ENCODE data around the gene GTPBP8. TPM values are rescaled to one million over a fixed set of nuclear protein-coding genes. Genes with fewer than 3 reads are reported as not detected.
A peak's percentile ranks its signal among the peaks of the same experiment; 100 is the strongest.

Gene GTPBP8
- total and polyA plus RNA-seq, 2 of the 13 experiments (the other 11 are each of a cell fraction or from before 2014, with no cell fraction given): 12.5 to 16.7 TPM

DNA sequence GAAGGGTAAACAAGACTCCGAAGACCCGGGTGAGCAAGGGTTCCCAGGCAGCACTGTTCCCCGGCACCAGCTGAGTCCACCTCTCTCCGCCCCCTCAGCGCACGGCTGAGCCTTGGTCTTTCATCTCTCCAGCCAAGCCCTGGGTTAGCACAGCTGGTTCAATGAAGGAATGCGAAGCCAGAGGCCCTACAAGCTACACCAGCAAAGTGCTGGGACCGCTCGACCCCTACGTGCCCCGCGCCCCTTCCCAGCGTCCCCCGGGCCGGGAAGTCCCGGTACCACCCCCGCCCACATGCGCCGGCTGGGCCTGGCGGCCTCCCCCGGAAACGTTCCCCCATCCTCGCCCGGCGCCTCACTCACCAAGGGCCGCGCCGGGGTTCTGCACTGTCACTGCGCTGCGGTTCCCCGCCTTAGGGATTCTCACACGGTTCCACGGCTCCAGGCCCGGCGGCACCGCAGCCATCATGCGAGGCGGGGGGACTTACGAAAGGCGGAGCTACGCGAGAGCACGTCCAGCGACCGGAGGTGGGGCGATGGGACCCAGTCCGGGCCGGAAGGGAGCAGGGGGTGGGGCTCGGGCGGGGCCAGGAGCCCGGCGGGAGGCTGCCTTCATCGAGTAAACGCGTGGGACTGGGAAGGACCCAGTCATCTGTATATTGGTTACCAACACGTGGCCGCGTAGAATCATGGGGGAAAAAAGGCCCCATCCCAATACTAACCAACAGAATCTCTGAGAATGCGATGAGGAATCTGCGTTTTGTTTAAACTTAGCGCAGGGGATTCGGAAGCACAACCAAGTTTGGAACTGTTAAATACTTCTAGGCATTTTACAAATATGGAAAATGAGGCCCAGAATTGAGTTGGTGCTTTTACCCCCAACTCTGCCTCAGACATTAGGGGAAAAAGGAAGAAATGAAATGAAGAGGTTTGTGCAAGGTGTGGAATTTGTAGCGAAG, 28.7 kb downstream of the GTPBP8 start (continued):
- TF ChIP-seq GATAD1 (CRISPR knock-in tag; IDR thresholded peaks at IDR 0.05): peak; percentile 87
- TF ChIP-seq ZNF337 (CRISPR knock-in tag; IDR thresholded peaks at IDR 0.05; ENCODE audit: borderline replicate concordance, low read depth): 0 out of 2 replicates have a peak, but pooled peaks have one; percentile 40
- TF ChIP-seq, protein P1, sequence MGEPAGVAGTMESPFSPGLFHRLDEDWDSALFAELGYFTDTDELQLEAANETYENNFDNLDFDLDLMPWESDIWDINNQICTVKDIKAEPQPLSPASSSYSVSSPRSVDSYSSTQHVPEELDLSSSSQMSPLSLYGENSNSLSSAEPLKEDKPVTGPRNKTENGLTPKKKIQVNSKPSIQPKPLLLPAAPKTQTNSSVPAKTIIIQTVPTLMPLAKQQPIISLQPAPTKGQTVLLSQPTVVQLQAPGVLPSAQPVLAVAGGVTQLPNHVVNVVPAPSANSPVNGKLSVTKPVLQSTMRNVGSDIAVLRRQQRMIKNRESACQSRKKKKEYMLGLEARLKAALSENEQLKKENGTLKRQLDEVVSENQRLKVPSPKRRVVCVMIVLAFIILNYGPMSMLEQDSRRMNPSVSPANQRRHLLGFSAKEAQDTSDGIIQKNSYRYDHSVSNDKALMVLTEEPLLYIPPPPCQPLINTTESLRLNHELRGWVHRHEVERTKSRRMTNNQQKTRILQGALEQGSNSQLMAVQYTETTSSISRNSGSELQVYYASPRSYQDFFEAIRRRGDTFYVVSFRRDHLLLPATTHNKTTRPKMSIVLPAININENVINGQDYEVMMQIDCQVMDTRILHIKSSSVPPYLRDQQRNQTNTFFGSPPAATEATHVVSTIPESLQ (CRISPR knock-in tag; conservative IDR thresholded peaks at IDR 0.05): no peak
- TF ChIP-seq, protein P2, sequence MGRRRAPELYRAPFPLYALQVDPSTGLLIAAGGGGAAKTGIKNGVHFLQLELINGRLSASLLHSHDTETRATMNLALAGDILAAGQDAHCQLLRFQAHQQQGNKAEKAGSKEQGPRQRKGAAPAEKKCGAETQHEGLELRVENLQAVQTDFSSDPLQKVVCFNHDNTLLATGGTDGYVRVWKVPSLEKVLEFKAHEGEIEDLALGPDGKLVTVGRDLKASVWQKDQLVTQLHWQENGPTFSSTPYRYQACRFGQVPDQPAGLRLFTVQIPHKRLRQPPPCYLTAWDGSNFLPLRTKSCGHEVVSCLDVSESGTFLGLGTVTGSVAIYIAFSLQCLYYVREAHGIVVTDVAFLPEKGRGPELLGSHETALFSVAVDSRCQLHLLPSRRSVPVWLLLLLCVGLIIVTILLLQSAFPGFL (CRISPR knock-in tag; IDR thresholded peaks at IDR 0.05): no peak
- no peak for TF ChIP-seq PTBP1 (IDR thresholded peaks at IDR 0.05; ENCODE audit: low read depth, low read length, poor library complexity, severe bottlenecking)
- 0 out of 2 replicates have a peak, but pooled peaks have one; percentile 17 for TF ChIP-seq ZFAT (CRISPR knock-in tag; conservative IDR thresholded peaks at IDR 0.05)
- no peak for TF ChIP-seq ZNF251 (CRISPR knock-in tag; IDR thresholded peaks at IDR 0.05)
- TF ChIP-seq CENPT (CRISPR knock-in tag; IDR thresholded peaks at IDR 0.05; ENCODE audit: low read depth): no peak
- TF ChIP-seq CHD2 (IDR thresholded peaks at IDR 0.05; ENCODE audit: low read depth, low read length): peak; percentile 78
- TF ChIP-seq, protein P3, sequence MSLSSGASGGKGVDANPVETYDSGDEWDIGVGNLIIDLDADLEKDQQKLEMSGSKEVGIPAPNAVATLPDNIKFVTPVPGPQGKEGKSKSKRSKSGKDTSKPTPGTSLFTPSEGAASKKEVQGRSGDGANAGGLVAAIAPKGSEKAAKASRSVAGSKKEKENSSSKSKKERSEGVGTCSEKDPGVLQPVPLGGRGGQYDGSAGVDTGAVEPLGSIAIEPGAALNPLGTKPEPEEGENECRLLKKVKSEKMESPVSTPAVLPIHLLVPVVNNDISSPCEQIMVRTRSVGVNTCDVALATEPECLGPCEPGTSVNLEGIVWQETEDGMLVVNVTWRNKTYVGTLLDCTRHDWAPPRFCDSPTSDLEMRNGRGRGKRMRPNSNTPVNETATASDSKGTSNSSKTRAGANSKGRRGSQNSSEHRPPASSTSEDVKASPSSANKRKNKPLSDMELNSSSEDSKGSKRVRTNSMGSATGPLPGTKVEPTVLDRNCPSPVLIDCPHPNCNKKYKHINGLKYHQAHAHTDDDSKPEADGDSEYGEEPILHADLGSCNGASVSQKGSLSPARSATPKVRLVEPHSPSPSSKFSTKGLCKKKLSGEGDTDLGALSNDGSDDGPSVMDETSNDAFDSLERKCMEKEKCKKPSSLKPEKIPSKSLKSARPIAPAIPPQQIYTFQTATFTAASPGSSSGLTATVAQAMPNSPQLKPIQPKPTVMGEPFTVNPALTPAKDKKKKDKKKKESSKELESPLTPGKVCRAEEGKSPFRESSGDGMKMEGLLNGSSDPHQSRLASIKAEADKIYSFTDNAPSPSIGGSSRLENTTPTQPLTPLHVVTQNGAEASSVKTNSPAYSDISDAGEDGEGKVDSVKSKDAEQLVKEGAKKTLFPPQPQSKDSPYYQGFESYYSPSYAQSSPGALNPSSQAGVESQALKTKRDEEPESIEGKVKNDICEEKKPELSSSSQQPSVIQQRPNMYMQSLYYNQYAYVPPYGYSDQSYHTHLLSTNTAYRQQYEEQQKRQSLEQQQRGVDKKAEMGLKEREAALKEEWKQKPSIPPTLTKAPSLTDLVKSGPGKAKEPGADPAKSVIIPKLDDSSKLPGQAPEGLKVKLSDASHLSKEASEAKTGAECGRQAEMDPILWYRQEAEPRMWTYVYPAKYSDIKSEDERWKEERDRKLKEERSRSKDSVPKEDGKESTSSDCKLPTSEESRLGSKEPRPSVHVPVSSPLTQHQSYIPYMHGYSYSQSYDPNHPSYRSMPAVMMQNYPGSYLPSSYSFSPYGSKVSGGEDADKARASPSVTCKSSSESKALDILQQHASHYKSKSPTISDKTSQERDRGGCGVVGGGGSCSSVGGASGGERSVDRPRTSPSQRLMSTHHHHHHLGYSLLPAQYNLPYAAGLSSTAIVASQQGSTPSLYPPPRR (CRISPR knock-in tag; IDR thresholded peaks at IDR 0.05; ENCODE audit: borderline replicate concordance): peak; percentile 66
- TF ChIP-seq FOXP1 (IDR thresholded peaks at IDR 0.05): no peak
- TF ChIP-seq FOXP1 (CRISPR knock-in tag; IDR thresholded peaks at IDR 0.05): no peak
- TF ChIP-seq, protein P4, sequence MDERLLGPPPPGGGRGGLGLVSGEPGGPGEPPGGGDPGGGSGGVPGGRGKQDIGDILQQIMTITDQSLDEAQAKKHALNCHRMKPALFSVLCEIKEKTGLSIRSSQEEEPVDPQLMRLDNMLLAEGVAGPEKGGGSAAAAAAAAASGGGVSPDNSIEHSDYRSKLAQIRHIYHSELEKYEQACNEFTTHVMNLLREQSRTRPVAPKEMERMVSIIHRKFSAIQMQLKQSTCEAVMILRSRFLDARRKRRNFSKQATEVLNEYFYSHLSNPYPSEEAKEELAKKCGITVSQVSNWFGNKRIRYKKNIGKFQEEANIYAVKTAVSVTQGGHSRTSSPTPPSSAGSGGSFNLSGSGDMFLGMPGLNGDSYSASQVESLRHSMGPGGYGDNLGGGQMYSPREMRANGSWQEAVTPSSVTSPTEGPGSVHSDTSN (CRISPR knock-in tag; IDR thresholded peaks at IDR 0.05): no peak
- peak; percentile 88 for TF ChIP-seq ZNF274 (CRISPR knock-in tag; IDR thresholded peaks at IDR 0.05)
- no peak for TF ChIP-seq NR2F2 (IDR thresholded peaks at IDR 0.05; ENCODE audit: borderline replicate concordance, low read depth)
- TF ChIP-seq ISX (CRISPR knock-in tag; conservative IDR thresholded peaks at IDR 0.05): peak; percentile 45; the same call in 1 of the 2 replicates
- TF ChIP-seq, protein P5, sequence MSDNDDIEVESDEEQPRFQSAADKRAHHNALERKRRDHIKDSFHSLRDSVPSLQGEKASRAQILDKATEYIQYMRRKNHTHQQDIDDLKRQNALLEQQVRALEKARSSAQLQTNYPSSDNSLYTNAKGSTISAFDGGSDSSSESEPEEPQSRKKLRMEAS (IDR thresholded peaks at IDR 0.05): peak; percentile 98
- no peak; the same call in 1 of the 2 replicates for TF ChIP-seq REPIN1 (CRISPR knock-in tag; IDR thresholded peaks at IDR 0.05; ENCODE audit: borderline replicate concordance, low read depth)
